ENCODE results near the gene BRINP2. TPM values are rescaled to one million over a fixed set of nuclear protein-coding genes. Genes with fewer than 3 reads are reported as not detected.

Gene BRINP2
- total and polyA plus RNA-seq, 2 of the 8 experiments (the other 6 are each of a cell fraction or from before 2014, with no cell fraction given) = 0.39 to 0.42 TPM

DNA sequence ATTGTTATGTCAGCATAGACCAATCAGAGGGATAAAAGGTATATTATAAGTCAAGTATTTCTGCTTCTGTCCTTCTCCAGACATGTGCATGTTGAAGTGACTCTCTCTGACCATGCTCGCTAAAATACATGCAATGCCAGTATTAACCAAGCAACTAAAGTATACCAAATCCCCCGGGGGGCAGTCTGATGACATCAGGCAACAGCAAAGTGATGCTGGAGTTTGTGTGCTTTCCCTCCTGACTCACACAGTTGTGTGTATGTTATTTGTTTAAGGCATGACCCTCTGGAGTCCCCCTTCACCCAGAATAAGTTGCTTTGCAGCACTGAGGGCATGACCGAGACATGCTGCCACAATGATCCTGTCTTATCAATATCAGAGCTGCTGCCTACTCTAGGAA, 2.1 kb downstream of the BRINP2 start (continued):
- TF ChIP-seq TAF7 (optimal IDR thresholded peaks at IDR 0.05; ENCODE audit: borderline replicate concordance, low read depth, low read length) (no peak), EP300 (IDR thresholded peaks at IDR 0.05; ENCODE audit: borderline replicate concordance in 1 of 2, low read depth in 2 of 2, low read length in 2 of 2) (no peak), SP1 (IDR thresholded peaks at IDR 0.05; ENCODE audit: low read depth, low read length) (no peak), GTF2F1 (IDR thresholded peaks at IDR 0.05; ENCODE audit: borderline replicate concordance, low read depth, low read length) (no peak), RAD21 (IDR thresholded peaks at IDR 0.05 in 1 of 2, conservative IDR thresholded peaks at IDR 0.05 in 1 of 2; ENCODE audit: low read depth in 2 of 2, low read length in 2 of 2) (no peak)
- TF ChIP-seq, protein P1, sequence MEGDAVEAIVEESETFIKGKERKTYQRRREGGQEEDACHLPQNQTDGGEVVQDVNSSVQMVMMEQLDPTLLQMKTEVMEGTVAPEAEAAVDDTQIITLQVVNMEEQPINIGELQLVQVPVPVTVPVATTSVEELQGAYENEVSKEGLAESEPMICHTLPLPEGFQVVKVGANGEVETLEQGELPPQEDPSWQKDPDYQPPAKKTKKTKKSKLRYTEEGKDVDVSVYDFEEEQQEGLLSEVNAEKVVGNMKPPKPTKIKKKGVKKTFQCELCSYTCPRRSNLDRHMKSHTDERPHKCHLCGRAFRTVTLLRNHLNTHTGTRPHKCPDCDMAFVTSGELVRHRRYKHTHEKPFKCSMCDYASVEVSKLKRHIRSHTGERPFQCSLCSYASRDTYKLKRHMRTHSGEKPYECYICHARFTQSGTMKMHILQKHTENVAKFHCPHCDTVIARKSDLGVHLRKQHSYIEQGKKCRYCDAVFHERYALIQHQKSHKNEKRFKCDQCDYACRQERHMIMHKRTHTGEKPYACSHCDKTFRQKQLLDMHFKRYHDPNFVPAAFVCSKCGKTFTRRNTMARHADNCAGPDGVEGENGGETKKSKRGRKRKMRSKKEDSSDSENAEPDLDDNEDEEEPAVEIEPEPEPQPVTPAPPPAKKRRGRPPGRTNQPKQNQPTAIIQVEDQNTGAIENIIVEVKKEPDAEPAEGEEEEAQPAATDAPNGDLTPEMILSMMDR (IDR thresholded peaks at IDR 0.05; ENCODE audit: control extremely low read depth in 1 of 3, insufficient read depth in 1 of 3, low read depth in 1 of 3, low read length in 3 of 3) = no peak

Data from H1 (cell line).